GM12874 (cell line): ENCODE data around the gene HMOX2.

Source experiments
- TF ChIP-seq, protein P1 (sequence below): IDR thresholded peaks from 2 replicates; pipeline ENCODE4 v1.5.1; 2011; ENCODE audit warnings: low read depth, mild to moderate bottlenecking, control low read depth, low read length, moderate library complexity; ENCODE audit not compliant: insufficient read depth

Gene HMOX2

DNA sequence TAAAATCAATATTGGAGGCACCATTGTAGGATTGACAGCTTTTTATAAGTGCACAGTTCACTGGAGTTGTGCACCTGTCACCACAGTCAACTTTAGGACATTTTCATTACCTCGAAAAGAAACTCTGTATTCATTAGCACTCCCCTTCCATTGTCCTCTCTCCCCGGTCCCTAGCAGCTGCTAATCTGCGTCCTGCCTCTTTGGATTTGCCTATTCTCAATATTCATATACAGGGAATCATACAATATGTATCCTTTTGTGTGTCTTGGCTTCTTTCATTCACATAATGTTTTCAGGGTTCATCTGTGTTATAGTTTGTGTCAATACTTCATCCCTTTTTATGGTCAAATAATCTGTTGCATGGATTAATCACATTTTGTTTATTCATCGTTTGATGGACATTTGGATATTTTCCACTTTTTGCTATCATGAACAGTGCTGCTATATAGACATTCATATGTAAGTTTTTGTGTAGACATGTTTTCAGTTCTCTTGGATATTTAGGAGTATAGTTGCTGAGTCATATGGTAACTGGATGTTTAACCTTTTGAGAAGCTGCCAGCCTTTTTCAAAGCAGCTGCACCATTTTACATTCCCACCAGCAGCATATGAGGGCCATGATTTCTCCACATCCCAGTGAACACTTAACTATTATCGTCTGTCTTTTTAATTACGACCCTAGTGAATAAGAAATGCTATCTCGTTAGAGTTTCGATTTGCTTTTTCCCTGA, 40.7 kb upstream of the HMOX2 start:
- TF ChIP-seq, protein P1, sequence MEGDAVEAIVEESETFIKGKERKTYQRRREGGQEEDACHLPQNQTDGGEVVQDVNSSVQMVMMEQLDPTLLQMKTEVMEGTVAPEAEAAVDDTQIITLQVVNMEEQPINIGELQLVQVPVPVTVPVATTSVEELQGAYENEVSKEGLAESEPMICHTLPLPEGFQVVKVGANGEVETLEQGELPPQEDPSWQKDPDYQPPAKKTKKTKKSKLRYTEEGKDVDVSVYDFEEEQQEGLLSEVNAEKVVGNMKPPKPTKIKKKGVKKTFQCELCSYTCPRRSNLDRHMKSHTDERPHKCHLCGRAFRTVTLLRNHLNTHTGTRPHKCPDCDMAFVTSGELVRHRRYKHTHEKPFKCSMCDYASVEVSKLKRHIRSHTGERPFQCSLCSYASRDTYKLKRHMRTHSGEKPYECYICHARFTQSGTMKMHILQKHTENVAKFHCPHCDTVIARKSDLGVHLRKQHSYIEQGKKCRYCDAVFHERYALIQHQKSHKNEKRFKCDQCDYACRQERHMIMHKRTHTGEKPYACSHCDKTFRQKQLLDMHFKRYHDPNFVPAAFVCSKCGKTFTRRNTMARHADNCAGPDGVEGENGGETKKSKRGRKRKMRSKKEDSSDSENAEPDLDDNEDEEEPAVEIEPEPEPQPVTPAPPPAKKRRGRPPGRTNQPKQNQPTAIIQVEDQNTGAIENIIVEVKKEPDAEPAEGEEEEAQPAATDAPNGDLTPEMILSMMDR = no peak

DNA sequence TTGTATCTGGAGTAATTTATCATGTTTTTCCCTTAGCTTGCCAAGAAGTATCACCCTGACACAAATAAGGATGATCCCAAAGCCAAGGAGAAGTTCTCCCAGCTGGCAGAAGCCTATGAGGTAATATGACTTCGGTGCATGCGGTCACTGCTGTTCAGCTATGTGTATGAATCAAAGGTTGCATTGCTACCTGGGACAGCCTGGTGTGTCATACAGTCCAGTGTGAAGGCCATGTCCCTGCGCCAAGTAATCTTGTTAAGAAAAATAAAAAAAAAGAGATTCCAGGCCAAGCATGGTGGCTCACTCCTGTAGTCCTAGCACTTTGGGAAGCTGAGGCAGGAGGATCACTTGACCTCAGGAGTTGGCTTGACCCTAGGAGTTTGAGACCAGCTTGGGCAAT, 38.8 kb upstream of the HMOX2 start:
- TF ChIP-seq, protein P1 = no peak

DNA sequence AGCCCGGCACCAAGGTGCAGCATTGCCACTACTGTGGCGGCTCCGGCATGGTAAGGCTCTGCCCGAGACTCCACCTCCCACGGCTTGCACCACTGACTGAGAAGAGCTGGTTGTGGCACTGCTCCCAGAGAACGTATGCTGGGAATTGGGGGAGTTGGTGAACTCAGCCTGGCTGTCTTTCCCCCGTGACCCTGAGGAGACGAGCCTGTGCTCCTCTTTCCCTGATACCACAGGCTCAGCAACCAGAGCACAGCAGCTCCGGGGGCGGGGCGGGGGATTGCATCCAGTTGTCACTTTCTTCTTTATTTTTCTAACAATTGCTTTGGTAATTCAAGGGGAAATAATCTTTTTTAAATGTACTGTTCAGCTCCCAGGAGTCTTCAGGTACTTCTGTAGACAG, 33.8 kb upstream of the HMOX2 start:
- TF ChIP-seq, protein P1 = no peak

DNA sequence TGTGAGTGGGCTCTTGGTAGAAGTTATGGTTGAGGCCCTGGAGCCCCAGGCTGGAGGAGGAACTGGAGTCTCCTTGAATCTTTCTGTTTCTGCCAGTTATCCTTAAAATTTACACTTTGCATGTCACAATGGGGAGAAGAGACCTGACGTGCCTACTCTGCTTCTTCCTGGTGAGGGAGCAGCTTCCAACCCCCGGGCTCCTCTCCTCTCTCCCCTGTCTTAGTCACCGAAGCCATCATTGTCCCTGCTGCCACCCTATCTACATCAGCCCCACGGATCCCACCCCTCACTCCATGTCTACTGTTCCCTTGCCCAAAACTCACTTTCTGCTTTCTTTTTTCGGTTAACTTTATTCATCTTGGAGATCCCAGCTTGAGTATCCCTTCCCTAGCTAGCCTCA, 32.9 kb upstream of the HMOX2 start:
- TF ChIP-seq, protein P1 = no peak

DNA sequence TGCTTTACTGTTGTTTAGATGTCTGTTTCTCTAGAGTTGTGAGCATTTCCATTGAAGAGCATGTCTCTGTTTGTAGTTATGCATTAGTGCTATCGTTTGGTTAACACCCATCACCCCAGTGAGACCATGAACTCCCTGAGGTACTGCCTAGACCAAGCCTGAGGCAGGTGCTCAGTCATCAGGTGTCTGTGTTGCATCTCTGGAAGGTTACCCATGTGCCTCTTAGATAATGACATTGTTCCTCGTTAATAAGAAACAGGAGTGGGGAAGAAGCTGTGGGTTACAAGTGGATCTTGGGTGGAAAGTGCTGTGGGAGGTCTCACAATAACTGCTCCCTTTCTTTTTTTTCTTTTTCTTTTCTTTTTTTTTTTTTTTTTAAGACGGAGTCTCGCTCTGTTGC, 32.2 kb upstream of the HMOX2 start:
- TF ChIP-seq, protein P1 = no peak

DNA sequence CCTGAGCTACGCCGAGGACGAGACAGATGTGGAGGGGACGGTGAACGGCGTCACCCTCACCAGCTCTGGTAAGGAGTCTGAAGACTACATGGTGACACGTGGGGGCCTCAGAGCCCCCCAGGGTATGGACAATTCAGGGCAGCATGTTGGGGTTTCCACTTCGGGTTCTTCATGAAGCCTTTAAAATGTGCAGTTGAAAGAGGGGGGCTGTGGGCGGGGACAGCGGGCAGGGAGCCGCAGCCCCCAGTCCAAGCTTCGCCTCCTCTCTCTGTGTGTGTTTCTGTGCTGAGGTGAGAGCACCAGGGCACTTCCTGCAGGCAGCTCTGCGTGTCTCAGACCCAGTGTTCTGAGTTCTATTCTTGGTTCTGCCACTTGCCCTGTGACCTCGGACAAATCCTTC, 25.8 kb upstream of the HMOX2 start:
- TF ChIP-seq, protein P1 = no peak

DNA sequence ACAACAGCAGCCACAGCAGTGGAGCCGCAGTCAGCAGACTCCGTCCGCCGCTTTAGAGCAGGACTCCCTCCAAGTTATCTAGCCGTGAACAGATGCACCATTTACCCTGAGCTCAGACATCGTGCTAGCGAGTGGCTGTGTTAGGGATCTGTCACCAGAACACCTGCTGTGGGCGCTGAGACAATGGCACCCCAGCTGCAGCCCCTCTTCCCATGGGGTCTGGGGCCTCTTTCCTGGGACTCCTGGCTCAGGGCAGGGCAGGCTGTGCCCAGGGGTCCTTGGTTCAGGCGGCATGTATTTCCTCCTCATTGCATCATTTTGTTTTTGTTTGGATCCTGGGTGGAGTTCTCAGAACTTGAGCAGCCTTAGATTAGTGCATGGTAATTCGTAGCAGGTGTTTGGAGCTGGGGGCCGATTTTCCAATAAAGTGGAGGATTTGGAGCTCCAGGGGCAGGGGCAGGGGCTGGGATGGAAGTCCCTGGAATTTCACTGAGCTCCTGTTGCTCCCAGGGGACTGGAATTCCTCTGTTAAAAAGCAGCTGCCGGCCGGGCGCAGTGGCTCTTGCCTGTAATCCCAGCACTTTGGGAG, 25.2 kb upstream of the HMOX2 start:
- TF ChIP-seq, protein P1 = no peak
